GM18498 (cell line): ENCODE results near the gene LTF.
"Not testable (repeated sequence)": the region's sequence is repeated elsewhere in the genome, so short reads cannot be mapped to it uniquely, and the experiment has no call there.

Source experiments
- ATAC-seq: cut with Tn5 transposase; IDR thresholded peaks from one replicate; pipeline ENCODE4 v1.9.1; 2021; ENCODE audit warnings: mild to moderate bottlenecking, moderate library complexity; ENCODE audit not compliant: unreplicated experiment

Gene LTF

GRCh38 chr3:46398186-46398955, 66.3 kb downstream of the LTF start:
- no peak for ATAC-seq

GRCh38 chr3:46397111-46397510, 67.6 kb downstream of the LTF start:
- no peak for ATAC-seq

GRCh38 chr3:46395766-46396530, 68.8 kb downstream of the LTF start:
- ATAC-seq: no peak

GRCh38 chr3:46395210-46395661, 69.5 kb downstream of the LTF start:
- ATAC-seq: no peak

- ATAC-seq: no peak
These were observed 70.9 kb downstream of the LTF start for GRCh38 chr3:46393554-46394434.

- no peak for ATAC-seq
These were observed 71.7 kb downstream of the LTF start for GRCh38 chr3:46393011-46393410.

- not testable (repeated sequence) for ATAC-seq
These were observed 73.2 kb downstream of the LTF start for GRCh38 chr3:46391526-46391925.

GRCh38 chr3:46389306-46389705, 75.4 kb downstream of the LTF start:
- ATAC-seq: no peak

GRCh38 chr3:46388847-46389246, 75.9 kb downstream of the LTF start:
- ATAC-seq: not testable (repeated sequence)

- no peak for ATAC-seq
These were observed 78.5 kb downstream of the LTF start for GRCh38 chr3:46386205-46386604.
